ENCODE results near the gene PRSS2. TPM values are rescaled to one million over a fixed set of nuclear protein-coding genes. Genes with fewer than 3 reads are reported as not detected.

Gene PRSS2
- total RNA-seq, 1 donor from 2014 or later = not detected

DNA sequence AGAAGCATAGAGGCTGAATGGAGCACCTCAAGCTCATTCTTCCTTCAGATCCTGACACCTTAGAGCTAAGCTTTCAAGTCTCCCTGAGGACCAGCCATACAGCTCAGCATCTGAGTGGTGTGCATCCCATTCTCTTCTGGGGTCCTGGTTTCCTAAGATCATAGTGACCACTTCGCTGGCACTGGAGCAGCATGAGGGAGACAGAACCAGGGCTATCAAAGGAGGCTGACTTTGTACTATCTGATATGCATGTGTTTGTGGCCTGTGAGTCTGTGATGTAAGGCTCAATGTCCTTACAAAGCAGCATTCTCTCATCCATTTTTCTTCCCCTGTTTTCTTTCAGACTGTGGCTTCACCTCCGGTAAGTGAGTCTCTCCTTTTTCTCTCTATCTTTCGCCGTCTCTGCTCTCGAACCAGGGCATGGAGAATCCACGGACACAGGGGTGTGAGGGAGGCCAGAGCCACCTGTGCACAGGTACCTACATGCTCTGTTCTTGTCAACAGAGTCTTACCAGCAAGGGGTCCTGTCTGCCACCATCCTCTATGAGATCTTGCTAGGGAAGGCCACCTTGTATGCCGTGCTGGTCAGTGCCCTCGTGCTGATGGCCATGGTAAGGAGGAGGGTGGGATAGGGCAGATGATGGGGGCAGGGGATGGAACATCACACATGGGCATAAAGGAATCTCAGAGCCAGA, 31.0 kb downstream of the PRSS2 start:
- Histone ChIP-seq H3K9ac (ENCODE audit: low read length) (no peak overlapping the region), H3K27ac (ENCODE audit: low read depth, low read length) (no peak overlapping the region), H3K4me1 (ENCODE audit: insufficient read depth, low read length) (peaks cover 28% of the 10 kb centered on the region), H3K9me3 (ENCODE audit: insufficient read depth, low read depth, low read length) (no peaks in the 10 kb centered on the region), H2AFZ (ENCODE audit: low read depth, low read length) (no peak overlapping the region), H3K36me3 (ENCODE audit: insufficient read depth, low read length) (peaks cover 24% of the 10 kb centered on the region), H3K27me3 (ENCODE audit: insufficient read depth, low read length) (no peaks in the 10 kb centered on the region), H3K79me2 (ENCODE audit: insufficient read depth, low read length) (peaks cover 54% of the 10 kb centered on the region), H3K4me2 (ENCODE audit: low read length) (no peak overlapping the region), H3K4me3 (ENCODE audit: insufficient read depth, low read depth, low read length) (no peak overlapping the region), H4K20me1 (ENCODE audit: insufficient read depth, low read length) (no peaks in the 10 kb centered on the region)
- FAIRE-seq (no peak), DNase-seq (ENCODE audit: low read depth) (no peak)
- Mint-ChIP-seq H3K9me3 (ENCODE audit: unreplicated experiment) (peaks cover 8% of the 10 kb centered on the region), H3K36me3 (ENCODE audit: low read depth, unreplicated experiment) (peaks cover 26% of the 10 kb centered on the region), H3K4me1 (ENCODE audit: low read depth, unreplicated experiment) (peaks cover 31% of the 10 kb centered on the region), H3K27ac (ENCODE audit: unreplicated experiment) (no peak overlapping the region), H3K27me3 (ENCODE audit: low read depth, unreplicated experiment) (peaks cover 32% of the 10 kb centered on the region), H3K4me3 (ENCODE audit: unreplicated experiment) (peak overlapping the region; percentile 42)
- TF ChIP-seq, protein P1, sequence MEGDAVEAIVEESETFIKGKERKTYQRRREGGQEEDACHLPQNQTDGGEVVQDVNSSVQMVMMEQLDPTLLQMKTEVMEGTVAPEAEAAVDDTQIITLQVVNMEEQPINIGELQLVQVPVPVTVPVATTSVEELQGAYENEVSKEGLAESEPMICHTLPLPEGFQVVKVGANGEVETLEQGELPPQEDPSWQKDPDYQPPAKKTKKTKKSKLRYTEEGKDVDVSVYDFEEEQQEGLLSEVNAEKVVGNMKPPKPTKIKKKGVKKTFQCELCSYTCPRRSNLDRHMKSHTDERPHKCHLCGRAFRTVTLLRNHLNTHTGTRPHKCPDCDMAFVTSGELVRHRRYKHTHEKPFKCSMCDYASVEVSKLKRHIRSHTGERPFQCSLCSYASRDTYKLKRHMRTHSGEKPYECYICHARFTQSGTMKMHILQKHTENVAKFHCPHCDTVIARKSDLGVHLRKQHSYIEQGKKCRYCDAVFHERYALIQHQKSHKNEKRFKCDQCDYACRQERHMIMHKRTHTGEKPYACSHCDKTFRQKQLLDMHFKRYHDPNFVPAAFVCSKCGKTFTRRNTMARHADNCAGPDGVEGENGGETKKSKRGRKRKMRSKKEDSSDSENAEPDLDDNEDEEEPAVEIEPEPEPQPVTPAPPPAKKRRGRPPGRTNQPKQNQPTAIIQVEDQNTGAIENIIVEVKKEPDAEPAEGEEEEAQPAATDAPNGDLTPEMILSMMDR (IDR thresholded peaks at IDR 0.05; ENCODE audit: insufficient read depth, low read depth, low read length) = no peak
- TF ChIP-seq EZH2 (IDR thresholded peaks at IDR 0.05; ENCODE audit: insufficient read depth, low read length) = no peak

DNA sequence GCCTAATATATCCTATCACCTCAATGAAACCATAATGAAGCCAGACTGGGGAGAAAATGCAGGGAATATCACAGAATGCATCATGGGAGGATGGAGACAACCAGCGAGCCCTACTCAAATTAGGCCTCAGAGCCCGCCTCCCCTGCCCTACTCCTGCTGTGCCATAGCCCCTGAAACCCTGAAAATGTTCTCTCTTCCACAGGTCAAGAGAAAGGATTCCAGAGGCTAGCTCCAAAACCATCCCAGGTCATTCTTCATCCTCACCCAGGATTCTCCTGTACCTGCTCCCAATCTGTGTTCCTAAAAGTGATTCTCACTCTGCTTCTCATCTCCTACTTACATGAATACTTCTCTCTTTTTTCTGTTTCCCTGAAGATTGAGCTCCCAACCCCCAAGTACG, 31.5 kb downstream of the PRSS2 start:
- no peak overlapping the region for H2AFZ ChIP-seq (ENCODE audit: low read depth, low read length)
- no peak overlapping the region for H3K4me2 ChIP-seq (ENCODE audit: low read length)
- H3K4me1 ChIP-seq (ENCODE audit: insufficient read depth, low read length) = peaks cover 34% of the 10 kb centered on the region
- Mint-ChIP-seq H3K27me3 (ENCODE audit: low read depth, unreplicated experiment) (peaks cover 32% of the 10 kb centered on the region), H3K4me1 (ENCODE audit: low read depth, unreplicated experiment) (peaks cover 36% of the 10 kb centered on the region), H3K27ac (ENCODE audit: unreplicated experiment) (no peak overlapping the region), H3K36me3 (ENCODE audit: low read depth, unreplicated experiment) (peaks cover 26% of the 10 kb centered on the region), H3K9me3 (ENCODE audit: unreplicated experiment) (peaks cover 8% of the 10 kb centered on the region), H3K4me3 (ENCODE audit: unreplicated experiment) (no peak overlapping the region)
- TF ChIP-seq EZH2 (IDR thresholded peaks at IDR 0.05; ENCODE audit: insufficient read depth, low read length) = no peak
- TF ChIP-seq, protein P1 (IDR thresholded peaks at IDR 0.05; ENCODE audit: insufficient read depth, low read depth, low read length) = no peak
- H4K20me1 ChIP-seq (ENCODE audit: insufficient read depth, low read length) = no peaks in the 10 kb centered on the region
- peaks cover 48% of the 10 kb centered on the region for H3K79me2 ChIP-seq (ENCODE audit: insufficient read depth, low read length)
- FAIRE-seq (no peak), DNase-seq (ENCODE audit: low read depth) (no peak)
- H3K4me3 ChIP-seq (ENCODE audit: insufficient read depth, low read depth, low read length) = no peak overlapping the region
- no peaks in the 10 kb centered on the region for H3K27me3 ChIP-seq (ENCODE audit: insufficient read depth, low read length)
- H3K27ac ChIP-seq (ENCODE audit: low read depth, low read length) = no peak overlapping the region
- H3K36me3 ChIP-seq (ENCODE audit: insufficient read depth, low read length) = peaks cover 24% of the 10 kb centered on the region
- H3K9ac ChIP-seq (ENCODE audit: low read length) = no peak overlapping the region
- no peaks in the 10 kb centered on the region for H3K9me3 ChIP-seq (ENCODE audit: insufficient read depth, low read depth, low read length)

DNA sequence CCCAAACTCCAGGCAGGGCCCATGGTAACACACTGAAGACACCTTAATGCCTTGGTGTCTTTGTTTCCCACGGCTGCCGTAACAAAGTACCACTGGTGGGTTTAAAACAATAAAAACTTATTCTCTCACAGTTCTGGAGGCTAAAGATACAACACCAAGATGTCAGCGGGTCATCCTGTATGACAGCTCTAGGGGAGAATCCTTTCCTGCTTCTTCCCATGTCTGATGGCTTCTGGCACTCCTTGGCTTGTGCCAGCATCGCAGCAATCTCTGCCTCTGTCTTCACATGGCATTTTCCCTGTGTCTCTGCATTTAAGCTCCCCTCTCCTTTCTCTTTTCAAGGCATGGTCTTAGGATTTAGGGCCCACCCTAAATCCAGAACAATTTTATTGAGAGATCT, 33.1 kb downstream of the PRSS2 start:
- Histone ChIP-seq H3K4me3 (ENCODE audit: insufficient read depth, low read depth, low read length) (no peak overlapping the region), H3K79me2 (ENCODE audit: insufficient read depth, low read length) (peaks cover 32% of the 10 kb centered on the region), H3K9me3 (ENCODE audit: insufficient read depth, low read depth, low read length) (no peaks in the 10 kb centered on the region), H3K27ac (ENCODE audit: low read depth, low read length) (no peak overlapping the region), H3K36me3 (ENCODE audit: insufficient read depth, low read length) (peaks cover 24% of the 10 kb centered on the region), H4K20me1 (ENCODE audit: insufficient read depth, low read length) (no peaks in the 10 kb centered on the region), H3K4me1 (ENCODE audit: insufficient read depth, low read length) (peaks cover 39% of the 10 kb centered on the region), H3K27me3 (ENCODE audit: insufficient read depth, low read length) (no peaks in the 10 kb centered on the region), H3K9ac (ENCODE audit: low read length) (no peak overlapping the region), H3K4me2 (ENCODE audit: low read length) (no peak overlapping the region), H2AFZ (ENCODE audit: low read depth, low read length) (no peak overlapping the region)
- DNase-seq (ENCODE audit: low read depth) (no peak), FAIRE-seq (no peak)
- peaks cover 36% of the 10 kb centered on the region for H3K4me1 Mint-ChIP-seq (ENCODE audit: low read depth, unreplicated experiment)
- H3K36me3 Mint-ChIP-seq (ENCODE audit: low read depth, unreplicated experiment) = peaks cover 26% of the 10 kb centered on the region
- TF ChIP-seq, protein P1 (IDR thresholded peaks at IDR 0.05; ENCODE audit: insufficient read depth, low read depth, low read length) = no peak
- no peak for TF ChIP-seq EZH2 (IDR thresholded peaks at IDR 0.05; ENCODE audit: insufficient read depth, low read length)
- peaks cover 19% of the 10 kb centered on the region for H3K27me3 Mint-ChIP-seq (ENCODE audit: low read depth, unreplicated experiment)
- H3K9me3 Mint-ChIP-seq (ENCODE audit: unreplicated experiment) = peaks cover 8% of the 10 kb centered on the region
- no peak overlapping the region for H3K4me3 Mint-ChIP-seq (ENCODE audit: unreplicated experiment)
- no peak overlapping the region for H3K27ac Mint-ChIP-seq (ENCODE audit: unreplicated experiment)

All from astrocyte (in vitro differentiated cells and primary cell).